HepG2 (cell line): ENCODE results near the gene NEXMIF.
"Not testable (repeated sequence)": the region's sequence is repeated elsewhere in the genome, so short reads cannot be mapped to it uniquely, and the experiment has no call there.

Experiments
- ELF4 ChIP-seq: sonication (generic); formaldehyde crosslinking; IDR thresholded peaks from 2 replicates; pipeline ENCODE4 v1.5.0; 2020; ENCODE audit warnings: missing genetic modification reagents, mild to moderate bottlenecking, moderate library complexity, borderline replicate concordance
- HNRNPLL ChIP-seq: fragments of 200-400 bp; formaldehyde crosslinking; IDR thresholded peaks from 2 replicates; pipeline ENCODE4 v1.6.1; 2017; ENCODE audit warnings: mild to moderate bottlenecking, low read depth, low read length; ENCODE audit not compliant: poor library complexity, severe bottlenecking
- MAZ ChIP-seq, 2 experiments: sonication (generic) in 1 of 2; formaldehyde crosslinking in 1 of 2; IDR thresholded peaks; 2 replicates each; pipeline versions ENCODE4 v1.5.0 to v1.6.1; 2012 to 2020; ENCODE audit warnings: low read depth in 2 of 2, mild to moderate bottlenecking in 2 of 2, borderline replicate concordance in 1 of 2, improper control_type of control experiment in 1 of 2, low read length in 1 of 2, missing genetic modification reagents in 1 of 2, moderate library complexity in 1 of 2
- POLR2A ChIP-seq, 2 experiments: IDR thresholded peaks; 2 replicates each; pipeline ENCODE4 v1.6.1; 2011; ENCODE audit warnings: low read depth in 2 of 2, low read length in 2 of 2, mild to moderate bottlenecking in 1 of 2, moderate library complexity in 1 of 2; ENCODE audit not compliant: insufficient read depth in 1 of 2
- SMAD1 ChIP-seq: sonication (generic); formaldehyde crosslinking; IDR thresholded peaks from 2 replicates; pipeline ENCODE4 v1.4.0; 2020; ENCODE audit warnings: missing genetic modification reagents, low read depth, mild to moderate bottlenecking, borderline replicate concordance
- SRF ChIP-seq: IDR thresholded peaks from 2 replicates; pipeline ENCODE4 v1.6.1; 2011; ENCODE audit warnings: mild to moderate bottlenecking, low read depth, low read length, moderate library complexity
- SYNCRIP ChIP-seq: fragments of 200-400 bp; formaldehyde crosslinking; IDR thresholded peaks from 2 replicates; pipeline ENCODE4 v1.6.1; 2018; ENCODE audit warnings: mild to moderate bottlenecking, low read depth, low read length; ENCODE audit not compliant: insufficient read depth
- TP53 ChIP-seq: sonication (generic); formaldehyde crosslinking; conservative IDR thresholded peaks from 2 replicates; pipeline ENCODE4 v1.4.0; 2020; ENCODE audit warnings: missing genetic modification reagents
- ZNF772 ChIP-seq: sonication (generic); formaldehyde crosslinking; IDR thresholded peaks from 2 replicates; pipeline ENCODE4 v1.5.0; 2020; ENCODE audit warnings: mild to moderate bottlenecking, missing genetic modification reagents
- TF ChIP-seq, protein P1 (sequence below): IDR thresholded peaks from 2 replicates; pipeline ENCODE4 v1.6.1; 2018; ENCODE audit warnings: missing genetic modification reagents, mild to moderate bottlenecking, missing compliant biosample characterization
- TF ChIP-seq, protein P2 (sequence below): sonication (generic); formaldehyde crosslinking; IDR thresholded peaks from 2 replicates; pipeline ENCODE4 v1.5.0; 2020; ENCODE audit warnings: mild to moderate bottlenecking, missing genetic modification reagents, moderate library complexity
- TF ChIP-seq, protein P3 (sequence below): sonication (generic); formaldehyde crosslinking; IDR thresholded peaks from 2 replicates; pipeline ENCODE4 v1.4.0; 2020; ENCODE audit warnings: mild to moderate bottlenecking, low read depth, missing genetic modification reagents

DNA sequence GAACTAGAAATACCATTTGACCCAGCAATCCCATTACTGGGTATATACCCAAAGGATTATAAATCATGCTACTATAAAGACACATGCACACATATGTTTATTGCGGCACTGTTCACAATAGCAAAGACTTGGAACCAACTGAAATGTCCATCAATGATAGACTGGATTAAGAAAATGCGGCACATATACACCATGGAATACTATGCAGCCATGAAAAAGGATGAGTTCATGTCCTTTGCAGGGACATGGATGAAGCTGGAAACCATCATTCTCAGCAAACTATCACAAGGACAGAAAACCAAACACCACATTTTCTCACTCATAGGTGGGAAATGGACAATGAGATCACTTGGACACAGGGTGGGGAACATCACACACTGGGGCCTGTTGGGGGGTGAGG is 105.5 kb downstream of the NEXMIF start:
- TF ChIP-seq, protein P1, sequence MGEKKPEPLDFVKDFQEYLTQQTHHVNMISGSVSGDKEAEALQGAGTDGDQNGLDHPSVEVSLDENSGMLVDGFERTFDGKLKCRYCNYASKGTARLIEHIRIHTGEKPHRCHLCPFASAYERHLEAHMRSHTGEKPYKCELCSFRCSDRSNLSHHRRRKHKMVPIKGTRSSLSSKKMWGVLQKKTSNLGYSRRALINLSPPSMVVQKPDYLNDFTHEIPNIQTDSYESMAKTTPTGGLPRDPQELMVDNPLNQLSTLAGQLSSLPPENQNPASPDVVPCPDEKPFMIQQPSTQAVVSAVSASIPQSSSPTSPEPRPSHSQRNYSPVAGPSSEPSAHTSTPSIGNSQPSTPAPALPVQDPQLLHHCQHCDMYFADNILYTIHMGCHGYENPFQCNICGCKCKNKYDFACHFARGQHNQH = not testable (repeated sequence)
- TF ChIP-seq SRF; TP53 (CRISPR knock-in tag); HNRNPLL; MAZ (IDR thresholded peaks at IDR 0.05; ENCODE audit: borderline replicate concordance, low read depth, low read length); MAZ (CRISPR knock-in tag; IDR thresholded peaks at IDR 0.05; ENCODE audit: low read depth); POLR2A (IDR thresholded peaks at IDR 0.05; ENCODE audit: insufficient read depth in 1 of 2, low read depth in 2 of 2, low read length in 2 of 2); SYNCRIP; ZNF772; ELF4; SMAD1 (CRISPR knock-in tag): not testable (repeated sequence)
- TF ChIP-seq, protein P2, sequence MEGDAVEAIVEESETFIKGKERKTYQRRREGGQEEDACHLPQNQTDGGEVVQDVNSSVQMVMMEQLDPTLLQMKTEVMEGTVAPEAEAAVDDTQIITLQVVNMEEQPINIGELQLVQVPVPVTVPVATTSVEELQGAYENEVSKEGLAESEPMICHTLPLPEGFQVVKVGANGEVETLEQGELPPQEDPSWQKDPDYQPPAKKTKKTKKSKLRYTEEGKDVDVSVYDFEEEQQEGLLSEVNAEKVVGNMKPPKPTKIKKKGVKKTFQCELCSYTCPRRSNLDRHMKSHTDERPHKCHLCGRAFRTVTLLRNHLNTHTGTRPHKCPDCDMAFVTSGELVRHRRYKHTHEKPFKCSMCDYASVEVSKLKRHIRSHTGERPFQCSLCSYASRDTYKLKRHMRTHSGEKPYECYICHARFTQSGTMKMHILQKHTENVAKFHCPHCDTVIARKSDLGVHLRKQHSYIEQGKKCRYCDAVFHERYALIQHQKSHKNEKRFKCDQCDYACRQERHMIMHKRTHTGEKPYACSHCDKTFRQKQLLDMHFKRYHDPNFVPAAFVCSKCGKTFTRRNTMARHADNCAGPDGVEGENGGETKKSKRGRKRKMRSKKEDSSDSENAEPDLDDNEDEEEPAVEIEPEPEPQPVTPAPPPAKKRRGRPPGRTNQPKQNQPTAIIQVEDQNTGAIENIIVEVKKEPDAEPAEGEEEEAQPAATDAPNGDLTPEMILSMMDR = not testable (repeated sequence)
- TF ChIP-seq, protein P3, sequence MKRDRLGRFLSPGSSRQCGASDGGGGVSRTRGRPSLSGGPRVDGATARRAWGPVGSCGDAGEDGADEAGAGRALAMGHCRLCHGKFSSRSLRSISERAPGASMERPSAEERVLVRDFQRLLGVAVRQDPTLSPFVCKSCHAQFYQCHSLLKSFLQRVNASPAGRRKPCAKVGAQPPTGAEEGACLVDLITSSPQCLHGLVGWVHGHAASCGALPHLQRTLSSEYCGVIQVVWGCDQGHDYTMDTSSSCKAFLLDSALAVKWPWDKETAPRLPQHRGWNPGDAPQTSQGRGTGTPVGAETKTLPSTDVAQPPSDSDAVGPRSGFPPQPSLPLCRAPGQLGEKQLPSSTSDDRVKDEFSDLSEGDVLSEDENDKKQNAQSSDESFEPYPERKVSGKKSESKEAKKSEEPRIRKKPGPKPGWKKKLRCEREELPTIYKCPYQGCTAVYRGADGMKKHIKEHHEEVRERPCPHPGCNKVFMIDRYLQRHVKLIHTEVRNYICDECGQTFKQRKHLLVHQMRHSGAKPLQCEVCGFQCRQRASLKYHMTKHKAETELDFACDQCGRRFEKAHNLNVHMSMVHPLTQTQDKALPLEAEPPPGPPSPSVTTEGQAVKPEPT (CRISPR knock-in tag) = not testable (repeated sequence)
